Subcutaneous adipose tissue (tissue), 4 donors: ENCODE measurements around the gene SUGP2. TPM values are rescaled to one million over a fixed set of nuclear protein-coding genes. Genes with fewer than 3 reads are reported as not detected.

ENCODE experiments used
- CTCF ChIP-seq: fragments of 450-650 bp; IDR thresholded peaks from one replicate; pipeline ENCODE4 v1.5.1; 2016; ENCODE audit warnings: low read depth, mild to moderate bottlenecking, control low read depth, antibody characterized with exemption, moderate library complexity
- total RNA-seq, 4 donors: library from RNA; depleted of rRNA; stranded (reverse); fragments of >200 nt; gene quantifications; one replicate each; pipeline ENCODE4 v1.1.0, GENCODE V29; 2016

SUGP2 gene
- total RNA-seq, 4 donors from 2014 or later, result 29.2 to 59.5 (median 42.2) TPM

GRCh38 chr19:18961767-18962620 is 71.3 kb downstream of the SUGP2 start:
- TF ChIP-seq CTCF, result no peak

- TF ChIP-seq CTCF, result no peak
Measured at GRCh38 chr19:18960370-18960769, 72.9 kb downstream of the SUGP2 start.

GRCh38 chr19:18955042-18955441 is 78.3 kb downstream of the SUGP2 start:
- TF ChIP-seq CTCF, result no peak

- TF ChIP-seq CTCF, result no peak
Measured at GRCh38 chr19:18954094-18954493, 79.2 kb downstream of the SUGP2 start.

- TF ChIP-seq CTCF, result no peak
Measured at GRCh38 chr19:18951721-18952281, 81.5 kb downstream of the SUGP2 start.

- TF ChIP-seq CTCF, result no peak
Measured at GRCh38 chr19:18949858-18950257, 83.5 kb downstream of the SUGP2 start.

- no peak for TF ChIP-seq CTCF
Measured at GRCh38 chr19:18948976-18949356, 84.4 kb downstream of the SUGP2 start.
